Osteoblast (primary cell): ENCODE data around the gene CLMP. TPM values are rescaled to one million over a fixed set of nuclear protein-coding genes. Genes with fewer than 3 reads are reported as not detected.
A peak's percentile ranks its signal among the peaks of the same experiment; 100 is the strongest.

Experiments used
- DNase-seq: peaks from one replicate; pipeline ENCODE4 v3.0.0; 2011; ENCODE audit warnings: low spot score, mixed read lengths; ENCODE audit not compliant: insufficient read length; ENCODE audit errors: missing footprints
- H2AFZ ChIP-seq: 2 replicates; pipeline ENCODE4 v1.6.0; 2011; ENCODE audit warnings: mild to moderate bottlenecking, low read length
- H3K27ac ChIP-seq: 2 replicates; pipeline ENCODE4 v1.5.1; 2011; ENCODE audit warnings: mild to moderate bottlenecking, low read depth, low read length, moderate library complexity
- H3K27me3 ChIP-seq: 2 replicates; pipeline ENCODE4 v1.6.0; 2012; ENCODE audit warnings: mild to moderate bottlenecking, control low read depth, inconsistent platforms, low read length, moderate library complexity; ENCODE audit not compliant: insufficient read depth
- H3K36me3 ChIP-seq: 2 replicates; pipeline ENCODE4 v1.5.1; 2011; ENCODE audit warnings: mild to moderate bottlenecking, low read length, control low read depth, moderate library complexity; ENCODE audit not compliant: insufficient read depth
- H3K4me1 ChIP-seq: 2 replicates; pipeline ENCODE4 v1.5.1; 2011; ENCODE audit warnings: mild to moderate bottlenecking, low read length, control low read depth, moderate library complexity; ENCODE audit not compliant: insufficient read depth
- H3K4me2 ChIP-seq: 2 replicates; pipeline ENCODE4 v1.6.0; 2011; ENCODE audit warnings: mild to moderate bottlenecking, low read length; ENCODE audit not compliant: insufficient read depth
- H3K4me3 ChIP-seq: fragments of 200-600 bp; sonication (generic); 3 replicates; pipeline ENCODE4 v1.5.1; 2012; ENCODE audit warnings: mild to moderate bottlenecking, low read length, inconsistent platforms; ENCODE audit not compliant: insufficient read depth
- H3K79me2 ChIP-seq: 2 replicates; pipeline ENCODE4 v1.6.0; 2012; ENCODE audit warnings: mild to moderate bottlenecking, low read length, control low read depth, inconsistent platforms; ENCODE audit not compliant: insufficient read depth
- H3K9me3 ChIP-seq: 2 replicates; pipeline ENCODE4 v1.5.1; 2011; ENCODE audit warnings: low read depth, low read length, control low read depth
- H4K20me1 ChIP-seq: 2 replicates; pipeline ENCODE4 v1.6.0; 2012; ENCODE audit warnings: mild to moderate bottlenecking, low read length, control low read depth; ENCODE audit not compliant: insufficient read depth
- CTCF ChIP-seq: IDR thresholded peaks from 2 replicates; pipeline ENCODE4 v1.5.1; 2011; ENCODE audit warnings: mild to moderate bottlenecking, low read depth, low read length, moderate library complexity; ENCODE audit errors: extremely low read depth
- total RNA-seq: library from RNA; depleted of rRNA; stranded (reverse); fragments of >200 nt; gene quantifications from 2 replicates; pipeline ENCODE4 v1.2.3, GENCODE V29; 2012

CLMP gene
- total RNA-seq, 1 donor, result 210 TPM

DNA sequence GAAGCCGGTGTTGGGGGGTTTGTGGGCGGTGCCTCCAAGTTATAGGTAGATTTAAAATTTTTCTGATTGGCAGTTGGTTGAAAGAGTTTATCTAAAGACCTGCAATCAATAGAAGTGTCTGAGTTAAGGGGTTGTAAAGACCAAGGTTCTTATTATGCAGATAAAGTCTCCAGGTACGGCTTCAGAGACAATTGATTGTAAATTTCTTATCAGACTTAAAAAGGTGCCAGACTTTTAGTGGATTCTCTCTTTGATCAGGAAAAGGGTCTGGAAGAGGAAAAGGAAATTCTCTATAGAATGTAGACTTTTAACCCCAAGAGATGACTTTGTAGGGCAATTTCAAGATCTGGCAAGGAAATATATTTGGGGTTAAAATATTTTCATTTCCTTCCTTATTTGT, 25.2 kb downstream of the CLMP start:
- Histone ChIP-seq H3K79me2 (peaks cover 82% of the 10 kb centered on the region), H3K27me3 (no peaks in the 10 kb centered on the region), H4K20me1 (peaks cover 12% of the 10 kb centered on the region), H3K4me1 (peaks cover 55% of the 10 kb centered on the region), H3K4me2 (no peak overlapping the region), H3K27ac (peak overlapping the region; percentile 34), H3K36me3 (peaks cover 58% of the 10 kb centered on the region), H3K9me3 (no peaks in the 10 kb centered on the region), H3K4me3 (no peak overlapping the region), H2AFZ (no peak overlapping the region)
- TF ChIP-seq CTCF, result no peak
- DNase-seq, result no peak

- H3K4me2 ChIP-seq, result no peak overlapping the region
- no peaks in the 10 kb centered on the region for H3K27me3 ChIP-seq
- no peaks in the 10 kb centered on the region for H3K9me3 ChIP-seq
- peak; percentile 6 for TF ChIP-seq CTCF
- H3K4me3 ChIP-seq, result no peak overlapping the region
- peak overlapping the region; percentile 34 for H3K27ac ChIP-seq
- no peak for DNase-seq
- peaks cover 53% of the 10 kb centered on the region for H3K4me1 ChIP-seq
- H4K20me1 ChIP-seq, result peaks cover 14% of the 10 kb centered on the region
- peaks cover 63% of the 10 kb centered on the region for H3K36me3 ChIP-seq
- peaks cover 90% of the 10 kb centered on the region for H3K79me2 ChIP-seq
- H2AFZ ChIP-seq, result no peak overlapping the region
Measured at GRCh38 chr11:123168955-123169484, 26.0 kb downstream of the CLMP start.

DNA sequence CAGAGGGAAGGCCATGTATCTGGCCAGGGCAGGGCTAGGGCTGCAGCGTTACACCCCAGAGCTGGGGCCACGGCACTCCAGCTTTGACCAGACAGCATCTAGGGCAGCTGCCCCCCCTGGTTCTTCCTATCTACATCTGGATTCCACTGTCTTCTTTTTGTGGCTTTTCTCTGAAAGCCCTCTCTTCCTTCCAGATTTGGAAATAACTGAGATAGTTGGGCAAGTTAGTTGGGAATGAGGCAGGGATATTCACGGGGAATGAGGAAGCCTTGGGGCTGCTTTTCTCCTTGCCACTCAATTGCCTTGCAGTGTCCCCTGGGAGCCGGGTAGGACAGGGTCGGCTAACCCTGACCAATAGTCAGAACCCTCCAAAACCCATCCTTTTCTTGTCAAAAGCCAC, 26.8 kb downstream of the CLMP start:
- peaks cover 47% of the 10 kb centered on the region for H3K4me1 ChIP-seq
- H2AFZ ChIP-seq, result no peak overlapping the region
- H3K27ac ChIP-seq, result peak overlapping the region; percentile 34
- no peak overlapping the region for H3K4me3 ChIP-seq
- peaks cover 14% of the 10 kb centered on the region for H4K20me1 ChIP-seq
- peaks cover 98% of the 10 kb centered on the region for H3K79me2 ChIP-seq
- no peak for DNase-seq
- no peaks in the 10 kb centered on the region for H3K27me3 ChIP-seq
- no peak for TF ChIP-seq CTCF
- no peaks in the 10 kb centered on the region for H3K9me3 ChIP-seq
- peaks cover 68% of the 10 kb centered on the region for H3K36me3 ChIP-seq
- H3K4me2 ChIP-seq, result no peak overlapping the region

GRCh38 chr11:123166071-123166559, 28.9 kb downstream of the CLMP start:
- Histone ChIP-seq H3K4me2 (peak overlapping the region; percentile 15), H3K9me3 (no peaks in the 10 kb centered on the region), H4K20me1 (peaks cover 16% of the 10 kb centered on the region), H2AFZ (no peak overlapping the region), H3K27ac (peak overlapping the region; percentile 37), H3K36me3 (peaks cover 63% of the 10 kb centered on the region), H3K79me2 (peaks cover 99% of the 10 kb centered on the region), H3K4me1 (peaks cover 45% of the 10 kb centered on the region), H3K27me3 (no peaks in the 10 kb centered on the region), H3K4me3 (no peak overlapping the region)
- TF ChIP-seq CTCF, result peak; percentile 71
- DNase-seq, result no peak
